K562 (cell line): Measurements from ENCODE around the gene PGAM4. TPM values are rescaled to one million over a fixed set of nuclear protein-coding genes. Genes with fewer than 3 reads are reported as not detected.

Experiments used
- ATAC-seq: fragments of 200-7000 bp; cut with Tn5 transposase; 3 replicates; pipeline ENCODE4 v1.9.1; 2020; ENCODE audit warnings: moderate library complexity
- BruUV-seq: library from RNA; stranded (reverse); fragments of 400-500 nt; replicated peaks from 2 replicates; lab custom pipeline; 2021; lab: Mats Ljungman, UMichigan
- CTCF ChIA-PET: fragments of 300-600 bp; formaldehyde crosslinking; extraction: SDS; loops from one replicate; lab custom pipeline; 2021; ENCODE audit warnings: low intra/inter-chr PET ratio; lab: Yijun Ruan, JAX
- POLR2A ChIA-PET: fragments of 300-600, 350-650 bp; sonication (Branson Sonifier 250); formaldehyde crosslinking; extraction: SDS; loops from one replicate; lab custom pipeline; 2021; ENCODE audit warnings: antibody characterized with exemption, inconsistent platforms; lab: Yijun Ruan, JAX
- DNase-seq, 4 experiments: peaks; one replicate each; pipeline versions ENCODE4 v3.0.0 to v3.0.0-alpha.2; 2011 to 2018; ENCODE audit warnings: low spot score in 3 of 4, mixed read lengths in 3 of 4; ENCODE audit errors: extremely low read depth in 1 of 4
- FAIRE-seq: peaks from 2 replicates; lab custom pipeline; 2011; peaks lifted over from hg19 to GRCh38; lab: Jason Lieb, UNC
- H2AFZ ChIP-seq: 2 replicates; pipeline ENCODE4 v1.6.0; 2011; ENCODE audit warnings: low read depth, low read length, control low read depth, inconsistent platforms
- H3K27ac ChIP-seq: fragments of 200-600 bp; 3 replicates; pipeline ENCODE4 v1.8.0; 2011; ENCODE audit warnings: low read depth, mild to moderate bottlenecking, control low read depth, inconsistent platforms, low read length, moderate library complexity, mixed read lengths; ENCODE audit errors: extremely low read depth
- H3K27me3 ChIP-seq, 2 experiments: fragments of 300-600 bp in 1 of 2; 2 replicates in 1 of 2; 3 replicates in 1 of 2; pipeline versions ENCODE4 v1.6.0 to v1.8.0; 2011; ENCODE audit warnings: inconsistent platforms in 2 of 2, low read length in 2 of 2, mild to moderate bottlenecking in 1 of 2, mixed read lengths in 1 of 2, moderate library complexity in 1 of 2; ENCODE audit not compliant: control insufficient read depth in 2 of 2, insufficient read depth in 2 of 2
- H3K36me3 ChIP-seq: fragments of 300-600 bp; 3 replicates; pipeline ENCODE4 v1.8.0; 2011; ENCODE audit warnings: mild to moderate bottlenecking, low read length, inconsistent platforms; ENCODE audit not compliant: control insufficient read depth, insufficient read depth
- H3K4me1 ChIP-seq, 2 experiments: fragments of 200-600 bp in 1 of 2; replicated peaks in 1 of 2; 2 replicates in 1 of 2; 3 replicates in 1 of 2; pipeline versions ENCODE4 v1.5.1 to v1.8.0; 2011; ENCODE audit warnings: inconsistent platforms in 2 of 2, low read length in 2 of 2, mild to moderate bottlenecking in 1 of 2, mixed read lengths in 1 of 2, moderate library complexity in 1 of 2; ENCODE audit not compliant: control insufficient read depth in 2 of 2, insufficient read depth in 2 of 2
- H3K4me2 ChIP-seq: 2 replicates; pipeline ENCODE4 v1.6.1; 2011; ENCODE audit warnings: low read length, control low read depth, inconsistent platforms, mixed read lengths; ENCODE audit not compliant: insufficient read depth
- H3K4me3 ChIP-seq: fragments of 200-600 bp; sonication (generic), shearing (Covaris generic); 2 replicates; pipeline ENCODE4 v1.5.1; 2016; ENCODE audit warnings: control low read depth, inconsistent platforms
- H3K79me2 ChIP-seq: fragments of 200-600 bp; 3 replicates; pipeline ENCODE4 v1.8.0; 2011; ENCODE audit warnings: low read length, inconsistent platforms; ENCODE audit not compliant: control insufficient read depth, insufficient read depth
- H3K9ac ChIP-seq, 2 experiments: 2 replicates each; pipeline versions ENCODE4 v1.6.0 to v1.6.1; 2011; ENCODE audit warnings: low read depth in 2 of 2, low read length in 2 of 2, control low read depth in 1 of 2, inconsistent platforms in 1 of 2, mild to moderate bottlenecking in 1 of 2, mixed read lengths in 1 of 2; ENCODE audit not compliant: insufficient read depth in 1 of 2
- H3K9me1 ChIP-seq: one replicate; pipeline ENCODE4 v1.6.0; 2011; ENCODE audit warnings: inconsistent platforms, mild to moderate bottlenecking, low read length, moderate library complexity; ENCODE audit not compliant: control insufficient read depth, insufficient read depth
- H3K9me3 ChIP-seq: replicated peaks from 2 replicates; pipeline ENCODE4 v1.5.1; 2011; ENCODE audit warnings: low read depth, low read length, inconsistent platforms; ENCODE audit not compliant: control insufficient read depth, insufficient read depth
- H4K20me1 ChIP-seq: replicated peaks from 2 replicates; pipeline ENCODE4 v1.6.1; 2011; ENCODE audit warnings: low read length, inconsistent platforms, mixed read lengths; ENCODE audit not compliant: control insufficient read depth, insufficient read depth
- ARID1B ChIP-seq: fragments of 450-650 bp; IDR thresholded peaks from 2 replicates; pipeline ENCODE4 v1.6.1; 2016; ENCODE audit warnings: antibody characterized with exemption, mild to moderate bottlenecking, inconsistent platforms
- CBFA2T2 ChIP-seq: fragments of 450-650 bp; conservative IDR thresholded peaks from 2 replicates; pipeline ENCODE4 v1.6.1; 2017; ENCODE audit warnings: mild to moderate bottlenecking
- CBFA2T3 ChIP-seq: fragments of 450-650 bp; IDR thresholded peaks from 2 replicates; pipeline ENCODE4 v1.6.1; 2017
- CCNT2 ChIP-seq: IDR thresholded peaks from 2 replicates; pipeline ENCODE4 v1.6.1; 2011; ENCODE audit warnings: borderline replicate concordance, low read depth, mild to moderate bottlenecking, moderate library complexity, mixed read lengths, low read length; ENCODE audit not compliant: insufficient read length; ENCODE audit errors: extremely low read depth
- CXXC5 ChIP-seq: fragments of 250-450 bp; sonication (Bioruptor Pico); IDR thresholded peaks from 2 replicates; pipeline ENCODE4 v1.8.0; 2022; ENCODE audit warnings: inconsistent platforms, mild to moderate bottlenecking, moderate library complexity
- EP400 ChIP-seq: fragments of 450-650 bp; IDR thresholded peaks from 2 replicates; pipeline ENCODE4 v1.6.1; 2017; ENCODE audit warnings: antibody characterized with exemption, mild to moderate bottlenecking, moderate library complexity
- KDM1A ChIP-seq, 2 experiments: fragments of 450-650 bp; IDR thresholded peaks; 2 replicates each; pipeline ENCODE4 v1.6.1; 2016; ENCODE audit warnings: mild to moderate bottlenecking in 2 of 2
- KLF16 ChIP-seq: IDR thresholded peaks from 2 replicates; pipeline ENCODE4 v1.6.1; 2016; ENCODE audit warnings: antibody characterized with exemption
- MEIS2 ChIP-seq: fragments of 450-650 bp; IDR thresholded peaks from 2 replicates; pipeline ENCODE4 v1.6.1; 2014; ENCODE audit warnings: mild to moderate bottlenecking; ENCODE audit not compliant: partially characterized antibody
- MTA2 ChIP-seq: fragments of 450-650 bp; IDR thresholded peaks from 2 replicates; pipeline ENCODE4 v1.6.1; 2016; ENCODE audit warnings: low read depth
- NCOR1 ChIP-seq: fragments of 450-650 bp; IDR thresholded peaks from 2 replicates; pipeline ENCODE4 v1.6.1; 2016; ENCODE audit warnings: mild to moderate bottlenecking, moderate library complexity
- NFIC ChIP-seq: fragments of 450-650 bp; IDR thresholded peaks from 2 replicates; pipeline ENCODE4 v1.6.1; 2017; ENCODE audit warnings: mild to moderate bottlenecking, inconsistent platforms
- PML ChIP-seq: IDR thresholded peaks from 2 replicates; pipeline ENCODE4 v1.6.1; 2012; ENCODE audit warnings: low read length, inconsistent platforms
- SIN3B ChIP-seq: fragments of 450-650 bp; IDR thresholded peaks from 2 replicates; pipeline ENCODE4 v1.6.1; 2017; ENCODE audit warnings: low read depth, mild to moderate bottlenecking, moderate library complexity
- SMARCA4 ChIP-seq: fragments of 450-650 bp; IDR thresholded peaks from 2 replicates; pipeline ENCODE4 v1.6.1; 2016
- SMARCE1 ChIP-seq: fragments of 450-650 bp; IDR thresholded peaks from 2 replicates; pipeline ENCODE4 v1.7.1; 2016; ENCODE audit warnings: mild to moderate bottlenecking
- SMC3 ChIP-seq: conservative IDR thresholded peaks from 2 replicates; pipeline ENCODE4 v1.6.1; 2011; ENCODE audit warnings: low read depth, low read length, improper control_type of control experiment; ENCODE audit not compliant: insufficient read depth
- SOX6 ChIP-seq: fragments of 450-650 bp; IDR thresholded peaks from 2 replicates; pipeline ENCODE4 v1.6.1; 2014; ENCODE audit warnings: mild to moderate bottlenecking
- STAT5A ChIP-seq: IDR thresholded peaks from 2 replicates; pipeline ENCODE4 v1.6.1; 2012; ENCODE audit warnings: low read length, inconsistent platforms, borderline replicate concordance
- TAL1 ChIP-seq: fragments of 450-650 bp; IDR thresholded peaks from 2 replicates; pipeline ENCODE4 v1.6.1; 2016; ENCODE audit warnings: mild to moderate bottlenecking
- TCF3 ChIP-seq: sonication (generic); formaldehyde crosslinking; IDR thresholded peaks from 2 replicates; pipeline ENCODE4 v1.4.0; 2020; ENCODE audit warnings: mild to moderate bottlenecking, missing genetic modification reagents
- TEAD4 ChIP-seq, 2 experiments: sonication (generic) in 1 of 2; formaldehyde crosslinking in 1 of 2; IDR thresholded peaks; 2 replicates each; pipeline versions ENCODE4 v1.6.1 to v1.8.0; 2012 to 2022; ENCODE audit warnings: borderline replicate concordance in 1 of 2, inconsistent platforms in 1 of 2, low read length in 1 of 2, mild to moderate bottlenecking in 1 of 2, missing genetic modification reagents in 1 of 2
- ZNF263 ChIP-seq: sonication (generic); formaldehyde crosslinking; IDR thresholded peaks from 2 replicates; pipeline ENCODE4 v1.8.0; 2022; ENCODE audit warnings: mild to moderate bottlenecking, missing genetic modification reagents, borderline replicate concordance
- WGBS: fragments of 100-300 bp; shearing (Covaris generic); methylation state at CpG from one replicate; pipeline ENCODE4 v1.1.6; 2016; ENCODE audit warnings: low coverage, mixed read lengths; ENCODE audit not compliant: insufficient coverage; ENCODE audit errors: missing lambda C conversion rate; 5-methylcytosine and 5-hydroxymethylcytosine counted together
- in situ Hi-C: fragments of 300-500 bp; cut with MboI; formaldehyde crosslinking; loops from 4 replicates; pipeline ENCODE4 v1.15.0; 2018; ENCODE audit warnings: inconsistent platforms, mixed read lengths
- intact Hi-C: fragments of 100-400 bp; cut with micrococcal nuclease; formaldehyde crosslinking; loops from 2 replicates; pipeline ENCODE4 v1.14.2; 2022
- polyA plus RNA-seq, 8 experiments: library from polyadenylated mRNA; depleted of rRNA in 4 of 8; stranded (reverse) in 5 of 8; unstranded in 3 of 8; fragments of >200 nt; fragmentation: Nextera tagmentation in 2 of 8; fragmentation: Illumina TruSeq in 1 of 8; extraction: Ambion mirVana in 2 of 8; extraction: Trizol in 1 of 8; gene quantifications; 2 replicates each; pipeline versions ENCODE4 v1.2.1 to v1.2.3, GENCODE V29; 2011 to 2014; ENCODE audit warnings: inconsistent platforms in 1 of 8, missing spikeins in 1 of 8
- total RNA-seq, 7 experiments: library from RNA; depleted of rRNA in 6 of 7; stranded (reverse); fragments of >200 nt in 6 of 7; fragmentation: Illumina TruSeq in 2 of 7; extraction: Trizol in 2 of 7; gene quantifications; 2 replicates each; pipeline versions ENCODE4 v1.2.1 to v1.2.3, GENCODE V29; 2011 to 2021; ENCODE audit warnings: low replicate concordance in 1 of 7
- TF ChIP-seq, protein P1 (sequence below): fragments of 250-450 bp; sonication (Bioruptor Pico); IDR thresholded peaks from 2 replicates; pipeline ENCODE4 v1.9.0; 2021; ENCODE audit warnings: mild to moderate bottlenecking
- TF ChIP-seq, protein P2 (sequence below): fragments of 450-650 bp; formaldehyde crosslinking; IDR thresholded peaks from 2 replicates; pipeline ENCODE4 v1.4.0; 2020; ENCODE audit warnings: mild to moderate bottlenecking, mixed read lengths

The PGAM4 gene
- total and polyA plus RNA-seq, 9 of the 15 experiments (the other 6 are each of a cell fraction or from before 2014, with no cell fraction given) = 0.55 to 0.75 TPM; not detected in 7

DNA sequence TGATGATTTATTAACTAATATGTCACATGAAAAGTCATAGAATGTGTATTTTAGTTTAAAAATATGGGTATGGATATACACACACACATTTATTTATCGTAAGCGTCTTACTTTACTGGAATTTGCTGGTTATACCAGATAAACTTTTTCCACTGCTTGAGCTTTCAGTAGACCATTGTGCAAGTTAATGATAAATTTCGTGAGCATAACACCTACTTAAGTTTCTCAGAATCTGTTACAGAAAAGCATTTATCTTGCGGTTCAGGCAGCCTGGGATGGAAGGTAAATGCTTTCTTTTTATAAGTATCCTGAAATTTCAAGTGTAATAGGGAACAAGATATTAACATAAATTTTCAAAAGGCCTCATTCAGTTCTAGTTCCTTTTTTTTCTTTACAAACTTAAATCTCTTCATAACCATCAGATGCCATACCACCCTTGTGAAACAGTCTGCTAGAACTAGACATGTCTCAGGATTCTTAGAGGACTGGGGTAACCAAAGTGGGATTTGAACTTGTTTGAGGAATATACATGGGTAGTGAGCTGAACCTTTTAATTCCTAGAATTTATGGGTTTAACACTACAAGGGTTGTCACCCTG, 31.3 kb downstream of the PGAM4 start:
- H3K9me1 ChIP-seq = no peaks in the 10 kb centered on the region
- no peaks in the 10 kb centered on the region for H3K9me3 ChIP-seq
- no peaks in the 10 kb centered on the region for H4K20me1 ChIP-seq
- peaks cover 2% of the 10 kb centered on the region; the same call in 1 of the 3 replicates for H3K36me3 ChIP-seq
- no TSS peak for BruUV-seq
- in situ Hi-C loops (no loop called here), intact Hi-C loops (no loop called here)
- peak overlapping the region; percentile 63 for H3K27ac ChIP-seq
- no peaks in the 10 kb centered on the region for H3K27me3 ChIP-seq
- H3K79me2 ChIP-seq = peaks cover 91% of the 10 kb centered on the region
- H2AFZ ChIP-seq = no peak overlapping the region
- H3K4me3 ChIP-seq = no peak overlapping the region
- peaks cover 0 to 6% of the 10 kb centered on the region in 2 experiments; a peak in 3 of 5 replicates for H3K4me1 ChIP-seq
- H3K4me2 ChIP-seq = peak overlapping the region; percentile 45
- DNase-seq (peak in 1 of 4 experiments; percentile 49), FAIRE-seq (peak; percentile 23), ATAC-seq (peak; percentile 47)
- peak overlapping the region in 1 of 2 experiments; percentile 25; a peak in 1 of 4 replicates for H3K9ac ChIP-seq
- ChIA-PET CTCF (no interaction called here), POLR2A (no interaction called here)
- WGBS = 0% methylated on average over 4 of the region's 4 CpGs
- peak; percentile 82 for TF ChIP-seq TAL1
- TF ChIP-seq SOX6 = peak; percentile 28; the same call in 1 of the 2 replicates
- peak; percentile 58; the same call in 1 of the 2 replicates for TF ChIP-seq SMARCA4
- peak; percentile 82 for TF ChIP-seq TCF3
- peak; percentile 26 for TF ChIP-seq MEIS2
- peak; percentile 44; the same call in 1 of the 2 replicates for TF ChIP-seq SMARCE1
- TF ChIP-seq PML = 0 out of 2 replicates have a peak, but pooled peaks have one; percentile 29
- TF ChIP-seq CBFA2T3 = peak; percentile 85
- TF ChIP-seq NFIC = peak; percentile 19; the same call in 1 of the 2 replicates
- TF ChIP-seq KDM1A (IDR thresholded peaks at IDR 0.05) = 0 out of 4 replicates have a peak, but pooled peaks of 1 of the 2 experiments have one; percentile 12
- TF ChIP-seq CCNT2 = peak; percentile 40
- TF ChIP-seq, protein P1, sequence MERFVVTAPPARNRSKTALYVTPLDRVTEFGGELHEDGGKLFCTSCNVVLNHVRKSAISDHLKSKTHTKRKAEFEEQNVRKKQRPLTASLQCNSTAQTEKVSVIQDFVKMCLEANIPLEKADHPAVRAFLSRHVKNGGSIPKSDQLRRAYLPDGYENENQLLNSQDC (CRISPR knock-in tag) = no peak
- no peak for TF ChIP-seq SIN3B
- TF ChIP-seq CXXC5 (CRISPR knock-in tag) = 0 out of 2 replicates have a peak, but pooled peaks have one; percentile 24
- TF ChIP-seq TEAD4 (IDR thresholded peaks at IDR 0.05; ENCODE audit: low read length) = peak; percentile 82
- no peak for TF ChIP-seq TEAD4 (CRISPR knock-in tag; IDR thresholded peaks at IDR 0.05; ENCODE audit: borderline replicate concordance)
- TF ChIP-seq SMC3 = no peak
- peak; percentile 66 for TF ChIP-seq STAT5A
- peak; percentile 74 for TF ChIP-seq CBFA2T2
- peak; percentile 41; the same call in 1 of the 2 replicates for TF ChIP-seq MTA2
- TF ChIP-seq ARID1B = peak; percentile 87
- TF ChIP-seq EP400 = no peak
- TF ChIP-seq KLF16 = 0 out of 2 replicates have a peak, but pooled peaks have one; percentile 10
- TF ChIP-seq, protein P2, sequence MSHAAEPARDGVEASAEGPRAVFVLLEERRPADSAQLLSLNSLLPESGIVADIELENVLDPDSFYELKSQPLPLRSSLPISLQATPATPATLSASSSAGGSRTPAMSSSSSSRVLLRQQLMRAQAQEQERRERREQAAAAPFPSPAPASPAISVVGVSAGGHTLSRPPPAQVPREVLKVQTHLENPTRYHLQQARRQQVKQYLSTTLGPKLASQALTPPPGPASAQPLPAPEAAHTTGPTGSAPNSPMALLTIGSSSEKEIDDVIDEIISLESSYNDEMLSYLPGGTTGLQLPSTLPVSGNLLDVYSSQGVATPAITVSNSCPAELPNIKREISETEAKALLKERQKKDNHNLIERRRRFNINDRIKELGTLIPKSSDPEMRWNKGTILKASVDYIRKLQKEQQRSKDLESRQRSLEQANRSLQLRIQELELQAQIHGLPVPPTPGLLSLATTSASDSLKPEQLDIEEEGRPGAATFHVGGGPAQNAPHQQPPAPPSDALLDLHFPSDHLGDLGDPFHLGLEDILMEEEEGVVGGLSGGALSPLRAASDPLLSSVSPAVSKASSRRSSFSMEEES (CRISPR knock-in tag) = no peak
- TF ChIP-seq NCOR1 = peak; percentile 81
- TF ChIP-seq ZNF263 (CRISPR knock-in tag) = no peak
